NCI-H1092 (cell line): ENCODE measurements around the gene TNFRSF12A.

Experiments
- DNase-seq: peaks from one replicate; lab custom pipeline; 2025; lab: John Stamatoyannopoulos, UW

The TNFRSF12A gene

DNA sequence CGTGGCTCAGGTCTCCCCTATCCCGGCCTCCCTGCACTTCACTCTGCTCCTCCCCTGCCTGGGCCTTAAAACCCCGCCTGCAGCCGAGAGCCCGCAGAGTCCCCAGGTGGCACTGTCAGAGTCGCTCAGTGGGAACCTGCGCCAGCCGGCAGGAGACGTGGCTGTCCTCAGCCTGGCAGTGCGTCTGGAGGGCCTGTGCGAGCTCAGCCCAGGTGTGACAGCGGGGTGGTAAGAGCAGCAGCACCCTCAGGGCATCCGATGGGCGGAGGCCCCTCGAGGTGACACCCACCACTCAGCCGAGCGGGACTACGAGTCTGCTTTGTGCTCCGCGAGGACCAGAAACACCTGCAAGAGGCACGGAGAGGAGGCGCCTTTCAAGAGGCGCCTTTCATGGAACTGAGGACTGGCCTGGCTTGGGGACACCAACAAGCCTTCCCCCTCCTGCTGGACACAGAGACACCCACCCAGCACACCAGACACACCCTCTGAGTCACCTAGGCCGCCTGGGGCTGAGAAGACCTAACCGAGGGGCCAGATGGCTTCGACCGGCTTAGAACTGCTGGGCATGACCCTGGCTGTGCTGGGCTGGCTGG lies 7.2 kb upstream of the TNFRSF12A start, which contains the start of gene CLDN9:
Gene CLDN9, plus strand, starts transcription at position 96 of the 593 bp plus-strand sequence. Its CDS starts 440 bp downstream, at position 536.
- peak; percentile 43 for DNase-seq

DNA sequence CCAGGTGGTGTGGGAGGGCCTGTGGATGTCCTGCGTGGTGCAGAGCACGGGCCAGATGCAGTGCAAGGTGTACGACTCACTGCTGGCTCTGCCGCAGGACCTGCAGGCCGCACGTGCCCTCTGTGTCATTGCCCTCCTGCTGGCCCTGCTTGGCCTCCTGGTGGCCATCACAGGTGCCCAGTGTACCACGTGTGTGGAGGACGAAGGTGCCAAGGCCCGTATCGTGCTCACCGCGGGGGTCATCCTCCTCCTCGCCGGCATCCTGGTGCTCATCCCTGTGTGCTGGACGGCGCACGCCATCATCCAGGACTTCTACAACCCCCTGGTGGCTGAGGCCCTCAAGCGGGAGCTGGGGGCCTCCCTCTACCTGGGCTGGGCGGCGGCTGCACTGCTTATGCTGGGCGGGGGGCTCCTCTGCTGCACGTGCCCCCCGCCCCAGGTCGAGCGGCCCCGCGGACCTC lies 6.6 kb upstream of the TNFRSF12A start:
- DNase-seq, result no peak

DNA sequence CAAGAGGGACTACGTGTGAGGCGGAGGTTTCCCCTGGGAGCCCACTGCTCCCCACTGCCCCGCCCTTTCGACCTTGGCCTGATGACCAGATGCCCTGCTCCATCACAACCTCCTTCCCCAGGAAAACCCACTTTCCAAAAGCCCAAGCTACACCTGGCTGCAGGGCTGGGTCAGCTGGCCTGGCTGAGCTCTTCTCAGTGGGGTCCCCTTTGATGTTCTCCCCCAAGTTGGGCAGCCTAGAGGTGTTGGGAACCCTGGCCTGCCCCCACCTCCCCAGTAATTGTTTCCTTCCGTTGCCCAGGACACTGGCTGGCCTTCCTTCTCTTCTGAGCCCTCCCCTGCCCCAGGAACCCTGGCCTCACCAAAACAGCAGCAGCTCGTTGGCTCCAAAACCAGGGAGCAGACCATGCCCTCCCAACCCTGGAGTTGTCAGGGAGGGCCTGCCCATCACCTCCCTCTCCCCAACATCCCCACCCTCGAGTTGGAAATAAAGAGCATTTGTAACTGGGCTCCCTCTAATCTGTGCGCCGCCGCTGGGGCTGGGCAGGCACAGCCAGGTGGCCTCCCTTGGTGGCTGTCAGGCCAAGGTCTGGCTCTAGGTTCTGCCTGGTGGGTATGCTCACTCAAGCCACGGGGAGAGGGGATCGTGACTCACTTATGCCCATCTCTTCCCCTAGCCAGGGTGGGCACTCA lies 6.0 kb upstream of the TNFRSF12A start:
- no peak for DNase-seq

GRCh38 chr16:3014971-3015370 lies 5.2 kb upstream of the TNFRSF12A start:
- DNase-seq, result no peak

DNA sequence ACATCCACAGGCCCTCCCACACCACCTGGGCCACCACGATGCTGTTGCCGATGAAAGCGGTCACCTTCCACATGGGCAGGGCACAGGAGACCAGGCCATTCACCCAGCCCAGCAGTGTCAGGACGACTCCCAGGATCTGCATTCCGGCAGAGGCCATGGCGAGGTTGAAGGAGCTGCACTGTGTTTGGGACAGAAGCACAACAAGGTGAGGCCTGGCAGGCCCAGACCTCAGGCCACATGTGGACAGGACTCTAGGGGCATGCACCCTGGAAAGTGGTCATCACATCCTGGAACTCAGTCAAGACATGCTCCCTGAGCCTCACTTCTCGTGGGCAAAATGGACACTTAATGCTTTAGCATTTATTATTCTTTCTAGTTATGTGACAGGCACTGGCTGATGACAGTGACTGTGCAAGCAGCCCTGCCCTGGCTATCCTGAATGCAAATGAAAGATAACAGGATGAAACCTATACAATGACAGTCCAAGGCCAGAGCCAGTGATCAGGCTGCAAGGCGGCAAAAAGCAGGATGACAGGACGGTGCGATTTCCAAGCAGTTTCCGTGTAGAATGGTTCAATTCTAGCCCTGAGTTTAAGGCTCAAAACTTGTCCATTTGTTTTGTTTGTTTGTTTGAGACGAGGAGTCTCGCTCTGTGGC lies 4.2 kb upstream of the TNFRSF12A start:
- no peak for DNase-seq

DNA sequence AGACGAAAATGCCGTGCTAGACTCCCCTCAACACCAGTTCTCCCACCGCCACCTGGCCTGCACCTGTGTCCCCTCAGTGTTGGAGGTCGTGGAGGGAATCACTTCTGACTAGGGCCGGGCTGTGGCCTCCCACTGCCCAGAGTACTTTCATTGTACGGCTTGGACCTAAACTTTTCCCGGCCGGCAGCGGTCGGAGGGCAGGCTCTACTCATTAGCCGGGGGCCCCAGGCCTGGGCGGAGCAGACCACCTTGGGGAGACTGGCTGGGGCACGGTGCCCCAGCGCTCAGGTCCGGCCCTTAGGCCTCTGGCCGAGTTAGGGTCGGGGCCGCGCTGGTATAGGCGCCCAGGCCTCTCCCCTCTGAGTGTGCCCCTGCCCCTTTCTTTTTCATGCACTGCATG lies 2.8 kb upstream of the TNFRSF12A start:
- DNase-seq, result no peak

GRCh38 chr16:3017794-3018506 lies 2.2 kb upstream of the TNFRSF12A start, which contains the start of gene CLDN6:
TSS of gene CLDN6 (minus strand) at chr16:3018183. CDS start at chr16:3016021, 2,162 bp downstream.
- DNase-seq, result peak; percentile 45

- no peak for DNase-seq
Observed at GRCh38 chr16:3019594-3020246, 448 bp upstream of the TNFRSF12A start.

- no peak for DNase-seq
Observed at GRCh38 chr16:3020604-3021448, 658 bp downstream of the TNFRSF12A start.

DNA sequence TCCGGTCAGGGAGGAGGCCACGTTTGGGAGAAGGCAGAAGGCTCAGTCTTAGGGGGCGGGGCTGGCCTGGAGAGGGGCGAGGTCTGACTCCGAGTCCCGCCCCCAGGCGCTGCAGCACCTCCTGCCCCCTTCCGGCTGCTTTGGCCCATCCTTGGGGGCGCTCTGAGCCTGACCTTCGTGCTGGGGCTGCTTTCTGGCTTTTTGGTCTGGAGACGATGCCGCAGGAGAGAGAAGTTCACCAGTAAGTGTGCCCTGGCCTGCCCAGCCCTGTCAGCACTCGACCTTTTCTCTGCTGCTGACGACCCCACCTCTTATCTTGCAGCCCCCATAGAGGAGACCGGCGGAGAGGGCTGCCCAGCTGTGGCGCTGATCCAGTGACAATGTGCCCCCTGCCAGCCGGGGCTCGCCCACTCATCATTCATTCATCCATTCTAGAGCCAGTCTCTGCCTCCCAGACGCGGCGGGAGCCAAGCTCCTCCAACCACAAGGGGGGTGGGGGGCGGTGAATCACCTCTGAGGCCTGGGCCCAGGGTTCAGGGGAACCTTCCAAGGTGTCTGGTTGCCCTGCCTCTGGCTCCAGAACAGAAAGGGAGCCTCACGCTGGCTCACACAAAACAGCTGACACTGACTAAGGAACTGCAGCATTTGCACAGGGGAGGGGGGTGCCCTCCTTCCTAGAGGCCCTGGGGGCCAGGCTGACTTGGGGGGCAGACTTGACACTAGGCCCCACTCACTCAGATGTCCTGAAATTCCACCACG lies 1.5 kb downstream of the TNFRSF12A start:
- peak; percentile 30 for DNase-seq

DNA sequence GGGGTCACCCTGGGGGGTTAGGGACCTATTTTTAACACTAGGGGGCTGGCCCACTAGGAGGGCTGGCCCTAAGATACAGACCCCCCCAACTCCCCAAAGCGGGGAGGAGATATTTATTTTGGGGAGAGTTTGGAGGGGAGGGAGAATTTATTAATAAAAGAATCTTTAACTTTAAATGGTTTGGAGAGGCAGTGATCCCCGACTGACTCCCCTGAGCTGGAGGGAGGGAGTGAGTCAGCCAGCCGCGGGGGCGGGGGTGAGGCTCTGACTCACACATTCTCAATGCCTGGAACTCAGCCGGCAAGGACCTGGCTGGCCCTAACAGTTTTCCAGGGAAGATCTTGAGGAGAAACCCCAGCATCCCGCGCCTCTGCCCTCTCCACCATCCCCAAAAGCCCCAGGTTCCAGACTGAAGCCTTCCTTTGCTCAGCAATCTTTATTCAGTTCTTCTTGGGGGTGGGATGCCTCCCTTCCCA lies 2.1 kb downstream of the TNFRSF12A start:
- no peak for DNase-seq

DNA sequence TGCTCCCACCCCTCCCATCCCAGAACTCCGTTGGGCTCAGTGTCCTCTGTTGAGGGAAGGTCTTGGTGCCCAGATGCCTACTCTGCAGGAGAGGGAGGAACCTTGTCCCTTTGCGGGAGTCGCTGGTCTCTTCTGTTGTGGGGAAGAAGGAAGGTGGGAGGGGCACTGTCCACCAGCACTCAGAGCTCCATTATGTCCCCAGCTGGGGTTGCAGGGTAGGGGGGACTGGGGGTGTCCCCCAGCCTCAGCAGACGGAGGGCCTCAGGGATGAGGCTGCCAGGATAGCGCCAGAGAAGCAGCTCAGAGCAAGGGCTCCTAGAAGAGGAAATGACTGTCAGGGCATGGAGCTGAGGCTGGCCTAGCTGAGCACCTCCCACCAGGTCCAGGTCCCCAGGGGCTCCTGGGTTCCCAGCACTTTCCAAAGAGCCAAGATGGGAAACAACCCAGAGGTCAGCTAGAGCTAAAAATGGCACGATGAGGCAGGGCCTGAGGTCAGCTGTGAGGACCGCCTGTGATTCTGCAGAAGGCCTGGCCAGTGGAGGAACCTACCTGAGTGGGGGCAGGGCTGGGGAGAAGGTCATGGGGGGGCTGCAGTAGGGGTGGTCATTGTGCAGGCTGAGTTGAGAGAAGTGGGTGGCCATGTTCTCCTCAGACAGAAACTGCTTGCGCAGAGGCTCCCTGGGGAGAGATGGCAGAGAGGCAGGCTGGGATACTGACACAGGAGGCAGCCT lies 2.7 kb downstream of the TNFRSF12A start:
- no peak for DNase-seq

- DNase-seq, result no peak
Observed at GRCh38 chr16:3023415-3023668, 3.2 kb downstream of the TNFRSF12A start.

- DNase-seq, result peak; percentile 98
Observed at GRCh38 chr16:3023669-3024478, 3.7 kb downstream of the TNFRSF12A start, which contains the start of the genes HCFC1R1 and THOC6. TSS of gene HCFC1R1 (minus strand) at chr16:3023942. CDS start at chr16:3023941, 1 bp downstream. TSS of gene THOC6 (plus strand) at chr16:3024035. CDS start at chr16:3024327, 292 bp downstream.

DNA sequence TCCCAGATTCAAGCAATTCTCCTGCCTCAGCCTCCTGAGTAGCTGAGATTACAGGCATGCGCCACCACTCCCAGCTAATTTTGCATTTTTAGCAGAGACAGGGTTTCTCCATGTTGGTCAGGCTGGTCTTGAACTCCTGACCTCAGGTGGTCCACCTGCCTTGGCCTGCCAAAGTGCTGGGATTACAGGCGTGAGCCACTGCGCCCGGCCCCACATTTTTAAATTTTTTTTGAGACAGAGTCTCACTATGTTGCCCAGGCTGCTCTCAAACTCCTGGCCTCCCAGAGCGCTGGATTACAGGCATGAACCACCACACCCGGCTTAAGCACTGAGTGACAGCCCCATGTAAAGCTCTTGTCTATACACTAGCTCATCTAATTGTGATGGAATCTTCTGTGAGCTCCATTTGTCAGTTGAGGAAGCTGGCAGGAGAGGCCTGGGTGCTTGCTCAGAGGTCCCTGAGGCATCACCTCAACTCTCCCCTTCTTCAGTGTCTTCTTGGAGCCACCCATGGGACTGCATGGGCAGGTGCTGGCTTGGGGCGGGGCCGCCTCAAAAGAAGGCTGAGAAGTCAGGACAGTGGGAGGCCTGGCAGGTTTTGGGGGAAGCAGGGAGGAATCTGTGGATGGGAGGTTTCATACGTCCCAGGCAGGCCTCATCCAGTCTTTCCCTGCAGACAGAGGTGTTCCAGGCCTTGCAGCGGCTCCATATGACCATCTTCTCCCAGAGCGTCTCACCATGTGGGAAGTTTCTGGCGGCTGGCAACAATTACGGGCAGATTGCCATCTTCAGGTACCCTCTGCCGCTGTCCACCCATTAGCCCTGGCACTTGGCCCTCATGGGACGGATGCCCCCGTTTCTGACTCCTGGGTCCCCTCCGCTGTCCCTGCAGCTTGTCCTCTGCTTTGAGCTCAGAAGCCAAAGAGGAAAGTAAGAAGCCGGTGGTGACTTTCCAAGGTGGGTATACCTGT lies 5.1 kb downstream of the TNFRSF12A start:
- no peak for DNase-seq

DNA sequence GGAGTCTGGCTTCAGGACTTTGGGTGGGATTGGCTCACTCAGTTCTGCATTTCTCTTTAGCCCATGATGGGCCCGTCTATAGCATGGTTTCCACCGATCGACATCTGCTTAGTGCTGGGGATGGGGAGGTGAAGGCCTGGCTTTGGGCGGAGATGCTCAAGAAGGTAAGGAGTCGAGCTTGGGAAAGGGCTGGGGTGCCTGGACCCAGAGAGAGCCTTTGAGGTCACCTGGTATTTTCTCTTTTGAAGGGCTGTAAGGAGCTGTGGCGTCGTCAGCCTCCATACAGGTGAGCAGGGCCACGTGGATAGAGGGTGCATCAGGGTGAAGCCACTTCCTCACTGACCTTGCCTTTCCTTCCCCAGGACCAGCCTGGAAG lies 5.8 kb downstream of the TNFRSF12A start:
- no peak for DNase-seq
